ENCODE data around the gene ALDH1B1.
"Not testable (repeated sequence)": the region's sequence is repeated elsewhere in the genome, so short reads cannot be mapped to it uniquely, and the experiment has no call there.

The ALDH1B1 gene

GRCh38 chr9:38387066-38387465 is 5.4 kb upstream of the ALDH1B1 start:
- DNase-seq (ENCODE audit: low read depth): no peak

DNA sequence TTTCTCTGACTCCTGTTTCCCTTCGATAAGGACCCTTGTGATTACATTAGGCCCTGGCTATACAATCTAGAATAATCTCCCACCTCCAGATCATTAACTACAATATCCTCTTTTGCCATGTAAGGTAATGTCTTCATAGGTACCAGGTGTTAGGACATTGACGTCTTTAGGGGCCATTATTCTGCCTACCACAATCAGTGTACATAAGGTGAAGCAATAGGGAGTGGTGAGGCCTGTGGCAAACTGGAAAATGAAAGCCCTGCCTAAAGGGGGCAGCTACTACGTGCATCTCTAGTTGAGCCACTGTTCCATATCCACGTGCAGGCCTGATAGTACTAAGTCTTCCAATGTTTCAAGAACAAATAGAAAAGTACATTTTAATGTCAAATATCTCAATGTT is 4.8 kb upstream of the ALDH1B1 start:
- no peak for DNase-seq (ENCODE audit: low read depth)

DNA sequence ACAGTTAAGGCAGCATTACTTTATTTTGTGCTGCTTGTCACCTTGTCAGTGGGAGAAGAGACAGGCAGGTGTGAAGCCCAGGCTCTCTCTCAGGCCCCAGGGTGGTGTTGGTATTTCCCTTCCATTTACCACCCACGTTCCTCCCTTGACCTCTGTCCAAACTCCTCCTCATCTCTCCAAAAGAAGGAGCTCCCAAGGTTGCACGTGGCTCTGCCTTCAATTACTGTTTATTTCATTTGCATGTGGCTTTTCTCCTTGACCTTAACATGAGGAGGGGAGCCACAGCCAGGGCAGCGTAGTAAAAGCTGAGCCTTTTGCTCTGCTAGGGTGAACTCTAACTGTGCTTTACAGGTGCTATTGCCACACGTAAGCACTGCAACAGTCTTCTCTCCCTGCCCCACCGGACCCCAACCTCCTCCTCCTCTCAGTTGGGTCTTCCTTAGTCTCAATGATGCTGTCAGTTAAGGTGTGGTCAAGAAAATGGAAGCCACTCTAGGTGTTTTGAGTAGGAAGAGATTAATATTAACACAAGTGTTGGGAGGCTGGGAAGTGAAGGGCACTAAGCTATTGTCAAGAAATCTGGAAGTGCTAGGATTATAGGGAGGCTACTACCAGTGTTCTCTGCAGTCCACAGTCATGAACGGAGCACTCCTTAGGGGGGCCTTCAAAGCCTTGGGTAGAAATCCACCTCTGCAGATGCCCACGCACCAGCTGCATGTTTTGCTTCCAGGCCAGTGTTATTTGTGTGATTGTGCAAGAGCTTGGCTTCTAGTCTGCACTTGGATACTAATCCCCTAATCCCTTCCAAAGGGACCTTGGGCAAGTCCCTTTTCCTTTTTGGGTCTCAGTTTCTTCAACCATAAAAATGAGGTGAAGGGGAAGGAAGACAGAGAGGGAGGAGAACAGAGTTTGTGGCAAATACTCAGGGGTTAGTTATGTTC is 3.9 kb upstream of the ALDH1B1 start:
- no peak for DNase-seq (ENCODE audit: low read depth)

GRCh38 chr9:38389313-38389712 is 3.2 kb upstream of the ALDH1B1 start:
- DNase-seq (ENCODE audit: low read depth): no peak

DNA sequence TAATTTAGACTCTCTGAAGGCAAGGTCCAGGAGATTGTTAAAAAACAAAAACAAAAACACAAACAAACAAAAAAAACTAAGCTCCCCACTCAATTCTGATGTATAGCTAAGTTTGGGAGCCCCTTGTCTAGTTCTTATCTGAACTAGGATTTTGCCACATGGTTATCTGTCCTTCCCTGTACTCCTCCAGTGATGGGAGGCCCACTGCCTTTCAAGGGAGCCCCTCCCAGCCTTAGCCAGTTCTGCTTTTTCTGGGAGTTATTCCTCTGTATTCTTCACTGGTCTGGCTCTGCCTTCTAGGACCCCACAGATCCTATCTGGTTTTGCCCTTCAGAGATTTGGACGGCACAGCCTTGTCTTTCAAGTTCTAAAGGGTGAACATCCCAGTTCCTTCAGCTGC is 2.1 kb upstream of the ALDH1B1 start:
- no peak for DNase-seq (ENCODE audit: low read depth)

DNA sequence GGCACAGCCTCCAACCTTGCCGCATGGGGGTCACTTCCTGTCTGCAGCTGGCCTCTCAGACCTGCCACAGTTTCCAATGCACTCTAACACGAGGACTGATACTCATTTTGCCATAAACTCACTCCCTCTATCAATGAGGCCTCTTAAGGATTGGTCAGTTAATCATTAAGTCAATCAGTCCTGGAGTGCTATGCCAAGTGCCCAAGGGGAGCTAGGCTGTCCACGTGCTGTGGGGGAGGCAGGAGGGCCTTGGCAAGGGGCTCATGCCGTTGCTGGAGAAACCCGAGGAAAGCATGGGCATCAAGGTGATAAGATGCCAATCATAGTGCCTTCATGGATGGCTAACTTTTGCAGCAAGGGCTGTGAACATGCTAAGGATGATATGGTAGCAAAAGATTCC is 1.7 kb upstream of the ALDH1B1 start:
- DNase-seq (ENCODE audit: low read depth): no peak

DNA sequence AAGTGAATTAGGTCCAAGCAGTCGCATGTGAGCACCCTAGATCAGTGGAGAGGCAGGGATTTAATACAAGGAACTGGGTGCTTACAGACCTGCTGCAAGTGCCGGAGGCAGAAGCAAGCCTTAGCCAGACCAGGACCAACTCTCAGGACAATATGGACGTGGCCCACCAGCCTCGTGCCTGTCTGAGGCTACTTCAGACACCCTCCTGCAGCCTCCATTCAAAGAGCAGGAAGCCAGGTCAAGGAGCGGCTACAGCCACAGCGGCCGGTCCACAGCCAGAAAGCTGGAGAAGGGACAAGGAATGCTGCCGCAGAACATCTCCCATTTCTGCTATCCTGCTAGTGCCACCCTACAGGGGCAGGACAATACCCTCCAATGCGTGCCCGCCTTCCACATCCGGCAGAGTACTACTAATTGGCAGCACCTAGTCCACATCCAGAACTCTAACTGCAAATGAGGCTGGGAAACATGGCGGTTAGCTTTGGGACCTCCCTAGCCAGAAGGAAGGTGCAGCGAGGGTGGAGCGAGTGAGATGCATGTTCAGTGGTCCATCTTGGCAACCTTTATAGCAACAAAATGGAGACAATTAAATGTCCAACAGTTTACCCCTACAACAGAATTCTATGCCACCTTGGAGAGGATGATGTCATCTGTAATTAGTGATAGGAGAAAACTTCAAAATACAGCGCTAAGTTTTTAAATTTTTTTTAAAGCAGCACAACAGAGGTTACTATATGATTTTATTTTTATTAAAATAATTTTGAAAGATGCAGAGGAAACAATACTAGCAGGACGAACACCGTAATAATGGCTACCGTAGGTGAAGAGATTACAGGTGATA is 1.0 kb upstream of the ALDH1B1 start:
- no peak for DNase-seq (ENCODE audit: low read depth)

DNA sequence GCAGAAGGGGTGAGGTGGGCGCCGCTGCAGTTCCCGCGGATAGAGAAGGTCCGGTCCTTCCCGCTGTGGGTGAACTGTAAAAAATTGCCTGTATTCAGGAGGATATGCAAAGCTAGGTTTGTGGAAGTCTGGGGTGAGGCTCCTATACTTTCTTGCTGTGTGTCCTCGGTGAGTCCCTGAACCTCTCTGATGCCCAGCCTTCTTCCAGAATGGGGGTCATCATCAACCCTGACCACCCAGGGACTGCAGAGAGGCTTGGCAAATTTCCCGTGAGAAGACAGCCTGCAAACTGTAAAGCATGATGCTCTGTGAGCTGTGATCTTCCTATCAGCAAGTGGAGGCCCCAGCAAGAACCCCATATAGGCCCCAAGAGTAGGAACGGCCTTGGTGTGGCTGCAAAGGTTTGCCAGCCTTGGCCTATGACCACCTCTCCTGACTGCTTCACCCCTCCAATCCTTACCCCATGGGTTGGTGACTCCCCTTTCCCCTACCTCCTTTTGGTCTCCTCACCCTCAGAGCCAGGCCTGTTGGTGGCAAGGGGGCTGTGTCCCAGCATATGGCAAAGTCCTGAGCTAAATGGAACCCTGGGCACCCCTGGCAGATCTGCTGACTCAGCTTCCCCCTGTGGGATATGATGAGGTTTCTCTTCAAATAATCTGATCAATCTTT is 760 bp downstream of the ALDH1B1 start:
- DNase-seq (ENCODE audit: low read depth): no peak

- no peak for DNase-seq (ENCODE audit: low read depth)
Measured at GRCh38 chr9:38394416-38394815, 1.9 kb downstream of the ALDH1B1 start.

- no peak for DNase-seq (ENCODE audit: low read depth)
Measured at GRCh38 chr9:38395653-38396370, 3.3 kb downstream of the ALDH1B1 start.

- DNase-seq (ENCODE audit: low read depth): no peak
Measured at GRCh38 chr9:38396371-38396671, 3.8 kb downstream of the ALDH1B1 start.

DNA sequence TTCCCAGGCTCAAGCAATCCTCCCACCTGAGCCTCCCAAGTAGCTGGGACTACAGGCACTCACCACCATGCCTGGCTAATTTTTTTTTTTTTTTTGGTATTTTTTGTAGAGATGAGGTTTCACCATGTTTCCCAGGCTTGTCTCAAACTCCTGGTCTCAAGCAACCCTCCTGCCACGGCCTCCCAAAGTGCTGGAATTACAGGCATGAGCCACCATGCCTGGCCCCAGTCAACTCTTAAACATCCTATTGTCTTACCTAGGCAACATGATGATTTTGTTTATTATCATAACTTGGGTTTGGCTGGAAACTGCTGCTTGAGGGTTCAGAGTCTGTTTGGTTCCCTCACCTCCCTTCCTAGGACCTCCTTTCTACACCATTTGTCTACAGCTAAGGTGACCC is 6.7 kb downstream of the ALDH1B1 start:
- DNase-seq (ENCODE audit: low read depth): not testable (repeated sequence)

- DNase-seq (ENCODE audit: low read depth): no peak
Measured at GRCh38 chr9:38401994-38402393, 9.5 kb downstream of the ALDH1B1 start.

- DNase-seq (ENCODE audit: low read depth): no peak
Measured at GRCh38 chr9:38404314-38404713, 11.8 kb downstream of the ALDH1B1 start.

DNA sequence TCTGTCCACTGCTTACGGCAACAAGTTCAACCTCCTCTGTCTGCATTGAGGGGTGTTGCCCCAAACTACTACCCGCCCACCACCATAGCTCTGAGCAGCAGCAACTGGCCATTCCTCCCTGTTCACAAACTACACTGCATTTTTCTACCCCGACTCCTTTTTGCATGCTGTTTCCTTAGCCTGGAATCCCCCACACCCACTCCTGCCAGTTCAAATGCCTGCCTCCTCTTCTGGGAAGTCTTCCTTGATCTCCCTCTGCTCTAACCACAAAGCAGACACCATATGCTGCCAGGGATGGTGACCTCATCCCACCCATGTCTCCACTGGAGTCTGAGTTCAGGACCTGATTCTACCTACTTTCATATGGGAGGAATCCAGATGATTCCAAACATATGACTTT is 13.3 kb downstream of the ALDH1B1 start:
- DNase-seq (ENCODE audit: low read depth): no peak

GRCh38 chr9:38406476-38407186 is 14.1 kb downstream of the ALDH1B1 start:
- DNase-seq (ENCODE audit: low read depth): no peak

GRCh38 chr9:38408719-38409118 is 16.2 kb downstream of the ALDH1B1 start:
- DNase-seq (ENCODE audit: low read depth): no peak

- DNase-seq (ENCODE audit: low read depth): no peak
Measured at GRCh38 chr9:38412751-38413150, 20.2 kb downstream of the ALDH1B1 start.

- DNase-seq (ENCODE audit: low read depth): no peak
Measured at GRCh38 chr9:38413283-38413682, 20.8 kb downstream of the ALDH1B1 start.

DNA sequence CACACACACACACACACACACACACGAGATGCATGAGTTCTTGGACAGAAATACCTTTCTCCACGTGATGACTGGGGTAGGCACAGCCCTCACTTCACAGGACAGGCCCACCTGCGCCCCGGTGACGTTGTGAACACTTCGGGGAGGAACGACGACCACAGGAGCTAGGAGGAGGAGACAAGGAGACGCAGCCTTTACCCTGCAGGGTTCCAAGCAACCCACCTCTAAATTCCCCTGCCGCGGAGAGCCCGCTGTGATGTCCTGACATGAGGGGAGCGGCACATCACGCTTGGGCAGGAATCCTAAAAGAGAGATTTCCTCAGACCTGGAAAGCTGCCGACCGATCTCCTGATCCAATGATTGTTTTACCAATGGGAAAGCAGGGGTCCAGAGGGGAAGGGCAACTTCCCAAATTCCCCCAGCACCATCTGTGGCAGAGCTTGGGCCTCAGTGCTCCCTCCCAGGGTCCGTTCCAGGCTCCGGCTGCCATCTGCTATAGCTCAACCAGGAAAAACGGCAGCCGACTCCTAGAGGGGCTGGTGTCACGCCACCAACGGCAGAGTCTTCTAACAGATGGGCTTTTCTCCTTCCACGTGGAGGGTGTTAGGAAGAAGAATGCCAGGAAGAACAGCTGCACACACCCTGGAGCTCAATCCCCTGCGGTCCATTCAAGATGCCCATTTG is 21.7 kb downstream of the ALDH1B1 start:
- no peak for DNase-seq (ENCODE audit: low read depth)

GRCh38 chr9:38415856-38416255 is 23.4 kb downstream of the ALDH1B1 start:
- DNase-seq (ENCODE audit: low read depth): no peak

Measured in activated T-helper 1 cell treated with Interleukin-2 at 50 U/mL for 16 hours (primary cell).